Gastrocnemius medialis (tissue), 4 donors: ENCODE data around the gene PLEKHH3.

ENCODE experiments used
- CTCF ChIP-seq, 5 experiments: fragments of 450-650 bp in 3 of 5; fragments of 200-600 bp in 2 of 5; sonication (generic) in 2 of 5; IDR thresholded peaks in 4 of 5; conservative IDR thresholded peaks in 1 of 5; 1 replicate in 4 of 5; 2 replicates in 1 of 5; pipeline ENCODE4 v1.5.1; 2016 to 2019; ENCODE audit warnings: antibody characterized with exemption in 5 of 5, mild to moderate bottlenecking in 3 of 5, moderate library complexity in 3 of 5
- POLR2A ChIP-seq, 2 donors: fragments of 450-650 bp; IDR thresholded peaks; one replicate each; pipeline ENCODE4 v1.6.1; 2017; ENCODE audit warnings: antibody characterized with exemption in 2 of 2, mild to moderate bottlenecking in 2 of 2, moderate library complexity in 2 of 2

- TF ChIP-seq CTCF (IDR thresholded peaks at IDR 0.05 in 4 of 5, conservative IDR thresholded peaks at IDR 0.05 in 1 of 5) (no peak), POLR2A (IDR thresholded peaks at IDR 0.05) (no peak)
These were observed 29.9 kb upstream of the PLEKHH3 start for GRCh38 chr17:42706732-42707131.
